NCI-H2107 treated with DMSO at 0.1 percent for 48 hours (cell line): ENCODE data around the gene CNTNAP5.

Source experiments
- DNase-seq: peaks from one replicate; lab custom pipeline; 2025; ENCODE audit not compliant: unreplicated experiment; lab: John Stamatoyannopoulos, UW

The CNTNAP5 gene

GRCh38 chr2:124666976-124667375 lies 641.9 kb downstream of the CNTNAP5 start:
- no peak for DNase-seq

DNA sequence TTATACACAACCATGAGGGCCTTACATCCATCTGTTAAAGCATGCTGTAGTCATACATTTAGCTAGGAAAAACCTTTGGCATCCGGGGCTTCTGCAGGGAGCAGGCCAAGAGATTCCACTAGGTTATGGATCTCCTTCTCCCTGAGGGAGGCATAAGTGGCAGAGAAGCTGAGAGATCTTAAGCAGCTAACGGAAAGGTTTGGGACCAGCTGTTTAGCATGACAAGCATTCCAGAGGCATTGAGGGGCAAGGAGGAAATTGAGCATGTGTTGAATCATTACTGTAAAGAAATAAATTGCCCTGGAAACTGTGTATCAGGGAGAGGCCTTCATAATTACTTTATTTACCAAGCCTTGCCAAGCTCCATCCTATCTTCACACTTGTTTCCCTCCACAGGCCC lies 643.1 kb downstream of the CNTNAP5 start:
- no peak for DNase-seq

DNA sequence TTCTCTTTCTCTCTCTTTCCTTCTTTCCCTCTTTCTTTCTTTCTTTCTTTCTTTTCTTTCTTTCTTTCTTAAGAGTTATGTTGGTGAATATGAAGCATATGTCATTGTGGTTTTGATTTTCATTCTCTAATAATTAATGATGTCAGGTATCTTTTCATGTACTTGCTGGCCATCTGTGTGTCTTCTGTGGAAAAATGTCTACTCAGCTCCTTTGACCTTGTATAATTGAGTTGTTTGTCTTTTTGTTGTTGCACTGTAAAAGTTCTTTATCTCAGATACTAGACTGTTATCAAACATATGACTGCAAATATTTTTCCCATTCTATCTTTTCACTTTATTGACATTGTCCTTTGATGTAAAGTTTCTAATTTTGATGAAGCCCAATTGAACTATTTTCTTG lies 645.1 kb downstream of the CNTNAP5 start:
- no peak for DNase-seq

DNA sequence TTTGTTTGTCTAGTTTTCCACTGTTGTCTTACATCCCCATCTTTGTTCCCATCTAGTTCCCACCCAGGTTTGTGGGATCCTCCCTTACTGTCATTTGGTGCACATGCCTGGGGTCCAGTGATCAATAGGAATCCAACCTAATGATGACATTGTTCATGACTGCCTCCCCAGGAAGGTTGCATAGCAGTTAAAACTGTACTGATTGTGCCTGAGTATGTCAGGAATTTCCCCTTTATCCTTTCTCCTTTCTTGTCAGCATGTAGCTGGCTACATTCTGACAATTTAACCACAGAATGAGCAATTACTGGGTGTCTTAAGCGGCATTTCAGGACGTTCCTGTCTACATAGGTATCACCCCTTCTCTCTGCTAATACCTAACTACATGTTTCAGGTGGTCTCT lies 653.0 kb downstream of the CNTNAP5 start:
- no peak for DNase-seq

DNA sequence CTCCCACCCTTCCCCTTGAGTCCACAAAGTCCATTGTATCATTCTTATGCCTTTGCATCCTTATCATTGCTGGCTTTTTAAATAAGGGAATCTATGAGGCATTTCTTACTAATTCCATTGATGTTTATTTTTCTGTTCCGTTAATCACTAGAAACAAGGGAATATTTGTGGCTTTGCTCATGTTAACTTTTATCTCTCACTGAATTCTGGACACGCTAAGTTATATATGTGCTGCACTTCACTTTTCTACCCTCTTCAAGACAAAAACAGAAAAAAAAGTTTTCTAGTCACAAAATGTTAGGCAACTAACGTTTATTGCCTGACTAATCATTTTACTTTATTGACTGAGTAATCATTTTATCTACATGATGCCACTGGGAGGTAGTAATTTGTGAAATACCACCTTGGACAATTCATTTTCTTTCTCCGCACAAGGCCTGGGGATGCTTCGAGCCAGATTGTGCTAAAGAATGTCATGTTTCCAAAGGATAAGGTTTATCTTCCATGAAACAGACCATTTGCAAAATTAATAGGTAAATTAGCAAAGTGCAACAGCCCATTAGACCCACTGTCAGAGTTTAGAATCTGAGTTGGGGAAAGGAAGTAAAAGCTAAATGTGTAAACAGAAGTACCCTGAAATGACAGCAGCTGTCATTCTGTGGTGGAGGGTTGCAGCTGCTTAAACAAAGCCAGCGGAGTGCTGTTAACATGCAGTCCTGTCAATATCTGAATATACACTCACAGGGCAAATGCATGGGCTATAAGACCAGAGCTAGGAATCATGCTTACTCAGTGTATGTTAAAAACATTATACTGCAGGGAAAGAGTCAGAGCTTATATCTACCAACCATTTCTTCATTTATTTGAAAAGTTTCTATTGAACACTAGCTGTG lies 658.7 kb downstream of the CNTNAP5 start:
- DNase-seq = peak; percentile 67

- DNase-seq = no peak
Measured at GRCh38 chr2:124689348-124689747, 664.3 kb downstream of the CNTNAP5 start.

DNA sequence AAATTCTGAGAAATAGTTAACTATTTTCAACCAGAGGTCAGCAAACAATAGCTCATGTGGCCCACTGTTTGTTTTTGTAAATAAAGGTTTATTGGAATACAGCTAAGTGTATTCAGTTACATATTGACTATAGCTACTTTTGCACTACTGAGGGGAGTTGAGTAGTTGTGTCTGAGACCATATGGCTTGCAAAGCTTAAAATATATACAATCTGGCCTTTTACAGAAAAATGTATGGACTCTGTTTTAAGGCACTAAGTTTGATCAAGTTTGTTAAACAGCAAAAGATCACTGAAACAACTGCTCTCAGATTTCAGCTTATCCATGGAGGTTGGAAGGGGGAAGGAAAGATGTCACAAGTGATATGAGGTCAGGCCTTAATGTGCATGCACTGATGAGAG lies 667.1 kb downstream of the CNTNAP5 start:
- no peak for DNase-seq

DNA sequence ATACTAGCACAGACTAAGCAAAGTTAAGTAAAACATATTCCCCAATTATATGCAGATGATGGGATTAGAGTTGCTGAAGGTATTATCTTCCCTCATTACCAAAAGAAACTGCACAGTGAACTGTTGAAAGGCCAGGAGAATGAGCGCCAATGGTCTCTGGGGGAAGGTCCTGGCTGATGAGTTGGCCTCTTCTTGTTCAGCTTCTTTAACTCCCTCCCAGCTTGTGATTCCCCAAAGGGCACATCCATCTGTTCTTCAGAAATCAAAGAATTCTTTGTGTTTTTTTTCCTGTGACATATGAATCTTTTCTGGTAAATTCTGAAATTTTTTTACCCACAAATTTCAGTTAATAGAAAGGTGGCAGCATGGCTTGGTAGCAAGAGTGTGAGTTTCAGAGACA lies 667.6 kb downstream of the CNTNAP5 start:
- no peak for DNase-seq

- no peak for DNase-seq
Measured at GRCh38 chr2:124693156-124693555, 668.1 kb downstream of the CNTNAP5 start.

- no peak for DNase-seq
Measured at GRCh38 chr2:124698979-124699565, 674.0 kb downstream of the CNTNAP5 start.

GRCh38 chr2:124702777-124703176 lies 677.7 kb downstream of the CNTNAP5 start:
- DNase-seq = no peak

DNA sequence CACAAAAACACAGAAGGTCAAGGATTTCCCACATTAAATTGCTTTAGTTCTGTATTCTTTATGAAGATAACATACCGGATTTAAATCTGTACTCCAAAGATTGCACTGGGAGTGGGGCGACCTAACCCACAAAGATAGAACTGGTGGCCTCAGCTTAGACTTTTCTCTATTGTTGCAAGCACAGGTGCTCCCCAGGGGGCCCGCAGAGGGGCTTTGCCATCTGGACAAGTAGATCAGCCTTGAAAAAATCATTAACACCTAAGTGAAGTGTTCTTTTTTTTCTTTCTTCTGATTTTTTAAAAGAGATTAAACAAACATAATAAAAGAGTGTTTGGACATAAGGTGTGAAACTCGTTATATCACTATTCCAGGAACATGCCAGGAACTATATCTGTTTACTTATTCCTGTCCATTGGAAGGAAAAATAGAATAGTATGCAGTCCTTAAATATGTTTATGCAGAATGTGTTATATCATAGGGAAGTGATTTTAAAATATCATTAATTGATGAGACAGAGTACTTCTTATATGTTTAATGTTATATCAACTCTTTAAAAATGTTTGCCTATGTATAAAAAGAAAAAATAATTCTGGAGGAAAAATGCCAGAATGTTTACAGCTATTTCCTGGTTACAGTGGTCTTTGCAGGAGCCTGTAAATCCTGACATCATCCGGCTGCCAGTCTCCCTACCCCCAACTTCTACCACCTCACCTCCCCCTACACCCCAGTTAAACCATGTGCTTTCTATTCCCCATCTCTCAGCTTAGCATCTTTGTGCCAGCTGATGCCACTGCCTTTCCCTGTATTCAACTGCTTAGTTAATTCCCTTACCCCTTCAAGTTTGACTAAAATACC lies 679.2 kb downstream of the CNTNAP5 start:
- DNase-seq = no peak

DNA sequence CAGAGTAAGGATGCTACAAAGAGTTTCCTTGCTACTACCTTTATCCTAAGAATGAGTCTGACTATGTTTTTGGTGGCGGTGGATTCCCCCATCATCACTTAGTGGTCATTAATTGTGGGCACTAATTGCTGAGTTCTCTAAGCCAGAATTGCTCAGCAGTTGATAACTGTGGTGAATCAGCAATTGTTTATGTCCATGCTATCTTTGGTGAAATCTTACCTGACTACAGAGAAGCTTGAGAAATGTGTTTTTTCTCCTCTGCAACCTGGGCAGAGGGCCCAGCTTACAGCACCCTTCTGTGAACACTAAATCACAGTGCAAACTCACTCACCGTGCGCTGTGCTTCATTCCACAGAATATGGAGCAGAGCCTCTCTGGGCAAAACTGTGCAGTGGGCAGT lies 683.6 kb downstream of the CNTNAP5 start:
- DNase-seq = no peak

- DNase-seq = no peak
Measured at GRCh38 chr2:124713969-124714368, 688.9 kb downstream of the CNTNAP5 start.

GRCh38 chr2:124725187-124725586 lies 700.1 kb downstream of the CNTNAP5 start:
- DNase-seq = no peak

GRCh38 chr2:124740636-124741035 lies 715.5 kb downstream of the CNTNAP5 start:
- DNase-seq = no peak

DNA sequence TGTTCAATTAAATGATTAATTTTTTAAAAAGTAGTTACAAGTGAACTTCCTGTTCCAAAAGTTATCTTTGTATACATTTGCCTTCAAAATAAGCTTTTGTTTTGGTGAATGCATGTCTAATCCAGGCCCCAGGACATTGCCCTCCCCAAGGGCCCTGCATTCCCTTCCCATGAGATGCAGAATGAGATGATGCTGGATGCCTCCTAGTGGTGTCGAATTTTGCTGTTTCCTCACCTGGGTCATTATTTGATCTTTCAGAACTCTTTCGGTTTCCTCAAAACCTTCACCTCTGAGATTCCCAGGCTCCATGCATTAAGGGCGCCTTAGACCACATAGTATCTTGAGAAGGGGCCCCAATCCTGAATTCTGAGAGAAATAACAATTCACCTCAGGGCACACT lies 728.8 kb downstream of the CNTNAP5 start:
- DNase-seq = no peak

DNA sequence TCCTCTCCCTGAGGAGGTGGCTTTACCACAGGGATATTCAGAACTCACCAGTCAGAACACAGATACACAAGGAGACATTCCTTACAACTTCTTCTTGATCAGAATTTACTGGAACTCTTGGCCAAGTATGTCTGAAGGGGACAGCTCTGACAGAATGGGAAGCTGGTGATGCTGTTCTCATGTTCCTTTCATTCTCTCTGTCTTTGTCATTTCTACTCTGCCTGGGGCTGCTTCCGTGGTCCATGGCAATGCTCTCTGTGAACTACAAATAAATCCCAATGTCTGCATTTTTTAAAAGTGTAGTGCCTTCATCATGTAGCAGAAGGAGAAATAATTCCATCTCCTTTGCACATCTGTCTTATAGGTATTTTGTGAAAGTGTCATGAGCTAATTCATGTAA lies 730.3 kb downstream of the CNTNAP5 start:
- no peak for DNase-seq

GRCh38 chr2:124756048-124756447 lies 731.0 kb downstream of the CNTNAP5 start:
- no peak for DNase-seq

DNA sequence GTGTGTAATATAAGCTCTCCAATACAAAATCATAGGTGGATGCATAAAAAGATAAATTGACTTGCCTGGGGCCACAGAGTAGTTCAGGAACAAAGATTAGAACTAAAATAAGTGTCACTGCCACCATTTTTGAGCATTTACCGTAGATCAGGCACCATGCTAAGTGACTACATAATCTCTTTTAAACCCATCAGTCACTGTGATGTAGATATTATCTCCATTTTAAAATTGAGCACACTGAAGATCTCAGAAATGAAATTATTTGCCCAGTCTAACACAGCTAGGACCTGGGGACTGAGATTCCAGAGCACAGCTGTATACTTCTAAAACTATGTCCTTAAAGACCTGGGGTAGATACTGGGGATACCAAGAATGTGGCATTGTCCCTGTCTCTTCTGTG lies 737.3 kb downstream of the CNTNAP5 start:
- DNase-seq = no peak

- DNase-seq = no peak
Measured at GRCh38 chr2:124763611-124764010, 738.5 kb downstream of the CNTNAP5 start.

DNA sequence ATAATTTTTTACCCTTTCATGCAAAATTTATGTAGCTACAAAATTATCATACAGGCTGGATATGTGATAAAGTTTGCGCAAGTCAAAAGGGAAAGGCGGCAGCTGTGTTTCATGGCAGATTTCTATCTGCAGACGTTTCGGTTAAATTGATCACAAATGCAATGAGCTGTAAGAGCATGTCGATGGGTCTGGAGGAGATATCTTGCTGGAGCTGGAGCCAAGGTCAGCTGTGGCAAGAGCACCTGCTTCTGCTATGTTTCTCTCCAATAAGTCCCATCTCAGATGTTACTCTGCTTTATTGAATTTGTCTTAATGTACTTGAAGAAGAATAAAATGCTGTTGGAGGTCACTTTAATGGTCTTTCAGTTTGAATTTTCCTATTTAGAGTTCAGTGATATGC lies 749.7 kb downstream of the CNTNAP5 start:
- no peak for DNase-seq
